Measurements from ENCODE around the gene CST7.

GRCh38 chr20:24910461-24910860 lies 38.6 kb upstream of the CST7 start:
- TF ChIP-seq EZH2 (IDR thresholded peaks at IDR 0.05) (no peak), REST (IDR thresholded peaks at IDR 0.05; ENCODE audit: low read depth) (no peak), ZNF274 (IDR thresholded peaks at IDR 0.05; ENCODE audit: low read depth, low read length) (no peak), POLR2A (IDR thresholded peaks at IDR 0.05; ENCODE audit: borderline replicate concordance, extremely low read depth, insufficient read depth, insufficient read length) (no peak), POLR2AphosphoS5 (IDR thresholded peaks at IDR 0.05; ENCODE audit: low read depth, low read length) (no peak), EZH2phosphoT487 (IDR thresholded peaks at IDR 0.05; ENCODE audit: borderline replicate concordance) (no peak)
- TF ChIP-seq, protein P1, sequence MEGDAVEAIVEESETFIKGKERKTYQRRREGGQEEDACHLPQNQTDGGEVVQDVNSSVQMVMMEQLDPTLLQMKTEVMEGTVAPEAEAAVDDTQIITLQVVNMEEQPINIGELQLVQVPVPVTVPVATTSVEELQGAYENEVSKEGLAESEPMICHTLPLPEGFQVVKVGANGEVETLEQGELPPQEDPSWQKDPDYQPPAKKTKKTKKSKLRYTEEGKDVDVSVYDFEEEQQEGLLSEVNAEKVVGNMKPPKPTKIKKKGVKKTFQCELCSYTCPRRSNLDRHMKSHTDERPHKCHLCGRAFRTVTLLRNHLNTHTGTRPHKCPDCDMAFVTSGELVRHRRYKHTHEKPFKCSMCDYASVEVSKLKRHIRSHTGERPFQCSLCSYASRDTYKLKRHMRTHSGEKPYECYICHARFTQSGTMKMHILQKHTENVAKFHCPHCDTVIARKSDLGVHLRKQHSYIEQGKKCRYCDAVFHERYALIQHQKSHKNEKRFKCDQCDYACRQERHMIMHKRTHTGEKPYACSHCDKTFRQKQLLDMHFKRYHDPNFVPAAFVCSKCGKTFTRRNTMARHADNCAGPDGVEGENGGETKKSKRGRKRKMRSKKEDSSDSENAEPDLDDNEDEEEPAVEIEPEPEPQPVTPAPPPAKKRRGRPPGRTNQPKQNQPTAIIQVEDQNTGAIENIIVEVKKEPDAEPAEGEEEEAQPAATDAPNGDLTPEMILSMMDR (IDR thresholded peaks at IDR 0.05 in 2 of 3, conservative IDR thresholded peaks at IDR 0.05 in 1 of 3; ENCODE audit: borderline replicate concordance in 1 of 3, insufficient read depth in 1 of 3, low read depth in 2 of 3, low read length in 2 of 3): no peak
